ENCODE results near the gene ZFPM1. TPM values are rescaled to one million over a fixed set of nuclear protein-coding genes. Genes with fewer than 3 reads are reported as not detected.

The ZFPM1 gene
- total and polyA plus RNA-seq, 12 donors = 0.37 to 23.8 (median 3.5) TPM

- Histone ChIP-seq H3K4me3 (no peak overlapping the region), H3K27me3 (no peaks in the 10 kb centered on the region), H3K27ac (peak overlapping the region in 1 of 5 donors; percentile 65), H3K4me1 (replicated peaks in 1 of 2) (no peaks in the 10 kb centered on the region), H3K9me3 (replicated peaks in 1 of 3) (no peaks in the 10 kb centered on the region), H3K36me3 (replicated peaks in 1 of 2) (no peaks in the 10 kb centered on the region)
- no peak for DNase-seq
- intact Hi-C loops (cut with DNase I) = no loop called here
- 76 to 95% (median 86%) methylated on average over 4 to 10 of the region's 10 CpGs for WGBS, 4 donors
- TF ChIP-seq POLR2A (IDR thresholded peaks at IDR 0.05) = no peak
- TF ChIP-seq, protein P1, sequence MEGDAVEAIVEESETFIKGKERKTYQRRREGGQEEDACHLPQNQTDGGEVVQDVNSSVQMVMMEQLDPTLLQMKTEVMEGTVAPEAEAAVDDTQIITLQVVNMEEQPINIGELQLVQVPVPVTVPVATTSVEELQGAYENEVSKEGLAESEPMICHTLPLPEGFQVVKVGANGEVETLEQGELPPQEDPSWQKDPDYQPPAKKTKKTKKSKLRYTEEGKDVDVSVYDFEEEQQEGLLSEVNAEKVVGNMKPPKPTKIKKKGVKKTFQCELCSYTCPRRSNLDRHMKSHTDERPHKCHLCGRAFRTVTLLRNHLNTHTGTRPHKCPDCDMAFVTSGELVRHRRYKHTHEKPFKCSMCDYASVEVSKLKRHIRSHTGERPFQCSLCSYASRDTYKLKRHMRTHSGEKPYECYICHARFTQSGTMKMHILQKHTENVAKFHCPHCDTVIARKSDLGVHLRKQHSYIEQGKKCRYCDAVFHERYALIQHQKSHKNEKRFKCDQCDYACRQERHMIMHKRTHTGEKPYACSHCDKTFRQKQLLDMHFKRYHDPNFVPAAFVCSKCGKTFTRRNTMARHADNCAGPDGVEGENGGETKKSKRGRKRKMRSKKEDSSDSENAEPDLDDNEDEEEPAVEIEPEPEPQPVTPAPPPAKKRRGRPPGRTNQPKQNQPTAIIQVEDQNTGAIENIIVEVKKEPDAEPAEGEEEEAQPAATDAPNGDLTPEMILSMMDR (IDR thresholded peaks at IDR 0.05) = no peak
Measured at GRCh38 chr16:88503374-88503770, 50.3 kb downstream of the ZFPM1 start.

- WGBS, 4 donors = 89 to 94% (median 91%) methylated on average over 8 to 13 of the region's 13 CpGs
- H3K4me1 ChIP-seq (replicated peaks in 1 of 2) = no peaks in the 10 kb centered on the region
- peak overlapping the region in 1 of 5 donors; percentile 65 for H3K27ac ChIP-seq
- H3K4me3 ChIP-seq = no peak overlapping the region
- no peaks in the 10 kb centered on the region for H3K27me3 ChIP-seq
- DNase-seq = no peak
- H3K9me3 ChIP-seq (replicated peaks in 1 of 3) = no peaks in the 10 kb centered on the region
- intact Hi-C loops (cut with DNase I) = no loop called here
- H3K36me3 ChIP-seq (replicated peaks in 1 of 2) = no peaks in the 10 kb centered on the region
- TF ChIP-seq, protein P1 (IDR thresholded peaks at IDR 0.05) = no peak
- no peak for TF ChIP-seq POLR2A (IDR thresholded peaks at IDR 0.05)
Measured at GRCh38 chr16:88503771-88504488, 50.9 kb downstream of the ZFPM1 start.

GRCh38 chr16:88504489-88505404 lies 51.7 kb downstream of the ZFPM1 start:
- no peak overlapping the region for H3K4me3 ChIP-seq
- TF ChIP-seq, protein P1 (IDR thresholded peaks at IDR 0.05) = no peak
- TF ChIP-seq POLR2A (IDR thresholded peaks at IDR 0.05) = no peak
- no peaks in the 10 kb centered on the region for H3K36me3 ChIP-seq (replicated peaks in 1 of 2)
- peak overlapping the region in 1 of 5 donors; percentile 65 for H3K27ac ChIP-seq
- H3K9me3 ChIP-seq (replicated peaks in 1 of 3) = no peaks in the 10 kb centered on the region
- H3K4me1 ChIP-seq (replicated peaks in 1 of 2) = no peaks in the 10 kb centered on the region
- WGBS, 4 donors = 85 to 91% (median 86%) methylated on average over 9 to 28 of the region's 28 CpGs
- no peaks in the 10 kb centered on the region for H3K27me3 ChIP-seq
- intact Hi-C loops (cut with DNase I) = no loop called here
- peak in 1 of 7 donors; percentile 68 for DNase-seq

DNA sequence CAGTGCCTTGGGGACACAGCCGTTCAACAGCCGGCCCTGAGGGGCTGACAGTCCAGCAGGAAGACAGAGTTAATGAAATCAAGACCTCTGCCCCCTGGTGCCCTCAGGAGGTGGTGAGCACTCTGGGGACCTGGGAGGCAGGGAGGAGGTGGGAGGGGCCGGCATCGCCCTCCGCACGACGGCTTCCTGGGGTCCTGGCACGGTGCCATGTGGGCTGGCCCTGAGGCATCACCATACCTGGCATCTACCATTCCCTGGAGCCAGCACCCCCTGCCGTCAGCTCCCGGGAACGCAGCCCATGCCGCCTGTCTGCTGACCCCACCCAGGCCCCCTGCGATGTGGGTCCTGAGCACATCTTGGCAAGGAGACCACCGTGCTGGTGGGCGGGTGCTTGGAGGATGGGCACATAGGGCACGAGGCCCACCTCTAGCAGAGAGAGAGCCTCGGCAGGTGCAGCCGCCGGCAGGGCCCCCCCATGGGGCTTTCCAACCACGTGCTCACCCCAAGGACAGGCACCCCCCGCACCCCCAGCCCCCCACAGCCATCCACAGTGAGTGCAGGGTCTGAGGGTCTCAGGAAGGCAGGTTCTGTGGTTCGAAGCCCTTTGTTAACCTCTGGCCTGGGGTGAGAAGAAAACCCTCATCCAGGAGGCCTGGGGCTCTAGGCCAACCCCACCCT lies 52.5 kb downstream of the ZFPM1 start:
- no peaks in the 10 kb centered on the region for H3K4me1 ChIP-seq (replicated peaks in 1 of 2)
- peak; percentile 39 to 90 (median 58) for DNase-seq
- H3K4me3 ChIP-seq = no peak overlapping the region
- WGBS, 4 donors = 51 to 80% (median 56%) methylated on average over 1 to 22 of the region's 22 CpGs; no CpG with 5 or more reads in 1 of the 4 donors
- no peaks in the 10 kb centered on the region for H3K9me3 ChIP-seq (replicated peaks in 1 of 3)
- no peaks in the 10 kb centered on the region for H3K36me3 ChIP-seq (replicated peaks in 1 of 2)
- intact Hi-C loops (cut with DNase I) = no loop called here
- H3K27me3 ChIP-seq = no peaks in the 10 kb centered on the region
- peak overlapping the region in 1 of 5 donors; percentile 65 for H3K27ac ChIP-seq
- TF ChIP-seq, protein P1 (IDR thresholded peaks at IDR 0.05) = peak; percentile 16 to 68 (median 48)
- TF ChIP-seq POLR2A (IDR thresholded peaks at IDR 0.05) = no peak
